Measurements from ENCODE around the gene PPP4R3C. TPM values are rescaled to one million over a fixed set of nuclear protein-coding genes. Genes with fewer than 3 reads are reported as not detected.
"Not testable (repeated sequence)": the region's sequence is repeated elsewhere in the genome, so short reads cannot be mapped to it uniquely, and the experiment has no call there.

The PPP4R3C gene
- total RNA-seq, 6 donors from 2014 or later, result not detected

DNA sequence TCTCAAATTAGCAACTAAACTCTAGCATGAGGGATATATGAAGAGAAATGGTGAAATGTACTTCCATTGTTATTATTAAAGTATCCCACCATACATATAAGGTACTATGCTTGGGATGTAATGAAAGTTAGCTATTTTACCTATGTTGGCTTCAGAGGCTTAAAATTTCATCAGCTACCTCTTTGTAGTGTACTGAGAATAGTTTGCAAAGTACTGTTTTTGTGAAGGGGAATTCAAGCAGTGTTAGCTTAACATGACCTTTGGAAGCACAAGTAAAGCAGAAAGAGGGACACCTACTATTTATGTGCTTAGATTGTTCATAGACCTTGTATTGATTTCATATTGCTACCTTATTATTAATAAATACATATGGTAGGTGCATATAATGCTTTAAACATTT lies 11.8 kb downstream of the PPP4R3C start:
- Histone ChIP-seq H3K9me3 (no peaks in the 10 kb centered on the region), H3K4me1 (no peaks in the 10 kb centered on the region), H3K27ac (no peak overlapping the region), H3K27me3 (no peaks in the 10 kb centered on the region), H3K4me3 (no peak overlapping the region), H3K36me3 (no peaks in the 10 kb centered on the region)
- DNase-seq (no peak), ATAC-seq (ENCODE audit: low FRiP score in 2 of 2) (no peak)
- no peak for TF ChIP-seq POLR2AphosphoS5 (IDR thresholded peaks at IDR 0.05)
- TF ChIP-seq, protein P1, sequence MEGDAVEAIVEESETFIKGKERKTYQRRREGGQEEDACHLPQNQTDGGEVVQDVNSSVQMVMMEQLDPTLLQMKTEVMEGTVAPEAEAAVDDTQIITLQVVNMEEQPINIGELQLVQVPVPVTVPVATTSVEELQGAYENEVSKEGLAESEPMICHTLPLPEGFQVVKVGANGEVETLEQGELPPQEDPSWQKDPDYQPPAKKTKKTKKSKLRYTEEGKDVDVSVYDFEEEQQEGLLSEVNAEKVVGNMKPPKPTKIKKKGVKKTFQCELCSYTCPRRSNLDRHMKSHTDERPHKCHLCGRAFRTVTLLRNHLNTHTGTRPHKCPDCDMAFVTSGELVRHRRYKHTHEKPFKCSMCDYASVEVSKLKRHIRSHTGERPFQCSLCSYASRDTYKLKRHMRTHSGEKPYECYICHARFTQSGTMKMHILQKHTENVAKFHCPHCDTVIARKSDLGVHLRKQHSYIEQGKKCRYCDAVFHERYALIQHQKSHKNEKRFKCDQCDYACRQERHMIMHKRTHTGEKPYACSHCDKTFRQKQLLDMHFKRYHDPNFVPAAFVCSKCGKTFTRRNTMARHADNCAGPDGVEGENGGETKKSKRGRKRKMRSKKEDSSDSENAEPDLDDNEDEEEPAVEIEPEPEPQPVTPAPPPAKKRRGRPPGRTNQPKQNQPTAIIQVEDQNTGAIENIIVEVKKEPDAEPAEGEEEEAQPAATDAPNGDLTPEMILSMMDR (IDR thresholded peaks at IDR 0.05), result no peak
- TF ChIP-seq POLR2A (IDR thresholded peaks at IDR 0.05), result no peak
- no peak for TF ChIP-seq EP300 (IDR thresholded peaks at IDR 0.05)

DNA sequence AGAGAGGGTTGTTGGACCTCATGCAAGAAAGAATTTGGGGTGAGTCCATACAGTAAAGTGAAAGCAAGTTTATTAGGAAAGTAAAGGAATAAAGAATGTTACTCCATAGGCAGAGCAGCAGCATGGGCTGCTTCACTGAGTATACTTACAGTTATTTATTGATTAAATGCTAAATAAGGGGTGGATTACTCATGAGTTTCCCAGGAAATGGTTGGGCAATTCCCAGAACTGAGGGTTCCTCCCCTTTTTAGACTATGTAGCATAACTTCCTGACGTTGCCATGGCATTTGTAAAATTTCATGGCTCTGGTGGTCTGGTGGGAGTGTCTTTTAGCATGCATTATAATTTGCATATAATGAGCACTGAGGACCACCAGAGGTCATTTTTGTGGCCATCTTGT lies 16.7 kb downstream of the PPP4R3C start:
- ATAC-seq (ENCODE audit: low FRiP score in 2 of 2), result no peak
- no peaks in the 10 kb centered on the region for H3K36me3 ChIP-seq
- TF ChIP-seq POLR2AphosphoS5 (IDR thresholded peaks at IDR 0.05), result no peak
- no peak for TF ChIP-seq EP300 (IDR thresholded peaks at IDR 0.05)
- TF ChIP-seq, protein P1 (IDR thresholded peaks at IDR 0.05), result no peak
- no peak for TF ChIP-seq POLR2A (IDR thresholded peaks at IDR 0.05)

DNA sequence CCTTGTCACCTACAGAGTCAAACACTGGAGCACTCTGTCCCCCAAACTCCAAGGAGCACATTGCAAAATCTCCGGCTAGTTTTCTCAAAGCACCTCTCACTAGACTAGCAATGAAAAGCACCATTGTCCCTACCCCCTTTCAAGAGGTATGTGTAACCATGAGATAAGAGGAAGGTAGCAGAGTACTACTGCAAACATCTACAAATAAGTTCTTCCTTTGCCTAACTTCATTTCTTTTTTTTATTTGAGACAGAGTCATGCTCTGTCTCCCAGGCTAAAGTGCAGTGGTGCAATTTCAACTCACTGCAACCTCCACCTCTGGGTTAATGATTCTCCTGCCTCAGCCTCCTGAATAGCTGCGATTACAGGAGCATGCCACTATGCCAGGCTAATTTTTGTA lies 17.7 kb downstream of the PPP4R3C start:
- H3K4me3 ChIP-seq, result no peak overlapping the region
- DNase-seq (no peak), ATAC-seq (ENCODE audit: low FRiP score in 2 of 2) (no peak)
- 66 to 85% methylated on average over 2 of the region's 2 CpGs for WGBS, 2 donors
- H3K36me3 ChIP-seq, result no peaks in the 10 kb centered on the region
- H3K4me1 ChIP-seq, result no peaks in the 10 kb centered on the region
- H3K9me3 ChIP-seq, result no peaks in the 10 kb centered on the region
- H3K27ac ChIP-seq, result no peak overlapping the region
- no peaks in the 10 kb centered on the region for H3K27me3 ChIP-seq
- TF ChIP-seq POLR2AphosphoS5 (IDR thresholded peaks at IDR 0.05), result no peak
- TF ChIP-seq, protein P1 (IDR thresholded peaks at IDR 0.05), result no peak
- TF ChIP-seq POLR2A (IDR thresholded peaks at IDR 0.05), result no peak
- TF ChIP-seq EP300 (IDR thresholded peaks at IDR 0.05), result no peak

More for the DNA sequence above, 16.7 kb downstream of the PPP4R3C start:
- no peak for DNase-seq
- H3K27ac ChIP-seq, result no peak overlapping the region
- no peak overlapping the region for H3K4me3 ChIP-seq
- H3K4me1 ChIP-seq, result no peaks in the 10 kb centered on the region
- H3K9me3 ChIP-seq, result no peaks in the 10 kb centered on the region
- H3K27me3 ChIP-seq, result no peaks in the 10 kb centered on the region
- 89% methylated on average over 1 of the region's 1 CpG; no CpG with 5 or more reads in 1 of the 2 donors for WGBS, 2 donors

DNA sequence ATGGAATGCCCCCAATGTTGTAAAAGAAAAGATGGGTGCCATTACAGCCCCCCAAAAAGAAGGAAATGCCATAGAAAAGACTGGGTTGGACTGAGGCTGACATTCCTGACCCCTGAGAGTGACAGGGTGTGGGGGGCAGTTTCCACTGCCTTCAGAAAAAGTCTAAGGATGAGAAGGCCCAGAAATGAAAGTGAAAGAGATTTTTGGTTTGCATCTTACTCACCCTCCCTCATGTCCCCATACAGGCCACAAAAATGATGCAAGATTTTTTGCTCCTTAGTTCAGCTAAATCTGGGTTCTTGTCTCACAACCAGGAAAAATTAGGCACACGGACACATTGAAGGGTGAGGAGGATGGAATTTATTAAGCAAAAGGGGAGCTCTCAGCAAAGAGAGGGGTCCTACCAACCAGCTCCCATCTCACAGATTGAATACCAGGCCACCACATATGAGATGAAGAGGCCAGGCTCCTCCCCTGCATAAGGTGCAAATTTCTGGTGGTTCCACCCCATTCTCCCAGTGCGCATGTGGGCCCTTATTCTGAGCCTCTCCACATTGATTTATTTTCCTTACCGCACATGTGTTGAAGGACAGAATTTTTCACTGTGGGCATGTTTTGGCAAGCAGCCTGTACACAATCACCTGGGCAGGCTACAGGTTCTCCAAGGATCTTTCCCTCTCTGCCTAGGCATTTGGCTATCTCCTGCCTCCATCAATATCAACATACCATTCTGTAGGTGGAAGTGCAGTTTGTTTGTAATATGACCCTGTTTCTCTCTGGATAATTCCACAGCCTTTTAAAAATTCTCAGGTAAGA lies 18.8 kb downstream of the PPP4R3C start:
- Histone ChIP-seq H3K36me3 (no peaks in the 10 kb centered on the region), H3K27me3 (no peaks in the 10 kb centered on the region), H3K9me3 (no peaks in the 10 kb centered on the region), H3K4me3 (no peak overlapping the region), H3K4me1 (no peaks in the 10 kb centered on the region), H3K27ac (no peak overlapping the region)
- 42 to 80% methylated on average over 2 to 3 of the region's 3 CpGs for WGBS, 2 donors
- TF ChIP-seq, protein P1 (IDR thresholded peaks at IDR 0.05), result no peak
- TF ChIP-seq POLR2A (IDR thresholded peaks at IDR 0.05) (no peak), EP300 (IDR thresholded peaks at IDR 0.05) (no peak), POLR2AphosphoS5 (IDR thresholded peaks at IDR 0.05) (no peak)
- ATAC-seq (ENCODE audit: low FRiP score in 2 of 2) (no peak), DNase-seq (no peak)

DNA sequence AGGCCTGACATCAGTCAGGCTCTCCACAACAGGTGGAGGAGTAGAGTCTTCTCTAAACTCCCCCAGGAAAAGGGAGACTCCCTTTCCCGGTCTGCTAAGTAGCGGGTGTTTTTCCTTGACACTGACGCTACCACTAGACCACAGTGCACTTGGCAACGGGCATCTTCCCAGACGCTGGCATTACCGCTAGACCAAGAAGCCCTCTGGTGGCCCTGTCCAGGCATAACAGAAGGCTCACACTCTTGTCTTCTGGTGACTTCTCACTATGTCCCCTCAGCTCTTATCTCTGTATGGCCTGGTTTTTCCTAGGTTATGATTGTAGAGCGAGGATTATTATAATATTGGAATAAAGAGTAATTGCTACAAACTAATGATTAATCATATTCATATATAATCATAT lies 20.7 kb downstream of the PPP4R3C start:
- H3K9me3 ChIP-seq; H3K27ac ChIP-seq; DNase-seq; H3K36me3 ChIP-seq; H3K4me3 ChIP-seq; H3K27me3 ChIP-seq; ATAC-seq (ENCODE audit: low FRiP score in 2 of 2); H3K4me1 ChIP-seq: not testable (repeated sequence)
- 89 to 96% methylated on average over 3 to 7 of the region's 7 CpGs for WGBS, 2 donors

Data from upper lobe of left lung (tissue), 6 donors.